ENCODE measurements around the gene PDCD5. TPM values are rescaled to one million over a fixed set of nuclear protein-coding genes. Genes with fewer than 3 reads are reported as not detected.
"Not testable (repeated sequence)": the region's sequence is repeated elsewhere in the genome, so short reads cannot be mapped to it uniquely, and the experiment has no call there.

Gene PDCD5
- total RNA-seq, 2 donors from 2014 or later: 92.8 to 106 TPM

- intact Hi-C loops (cut with DNase I): loop anchor here (5.0 to 10.0 kb wide), 2 partner anchors 225 to 283 kb away; partner anchors contain the start of gene ZNF507
- peak; percentile 51 for DNase-seq (ENCODE audit: low spot score)
Measured at GRCh38 chr19:32570081-32570785, 10.8 kb upstream of the PDCD5 start.

GRCh38 chr19:32571471-32572075 is 9.4 kb upstream of the PDCD5 start:
- DNase-seq (ENCODE audit: low spot score); H3K36me3 ChIP-seq; H3K4me3 ChIP-seq; H3K27me3 ChIP-seq (replicated peaks; ENCODE audit: insufficient read depth); H3K9me3 ChIP-seq; H3K4me1 ChIP-seq (replicated peaks); H3K27ac ChIP-seq: not testable (repeated sequence)
- 79% methylated on average over 7 of the region's 36 CpGs for WGBS
- intact Hi-C loops (cut with DNase I): loop anchor here (5.0 to 10.0 kb wide), 2 partner anchors 227 to 284 kb away; partner anchors contain the start of gene ZNF507

More at GRCh38 chr19:32570081-32570785, 10.8 kb upstream of the PDCD5 start:
- no peaks in the 10 kb centered on the region for H3K9me3 ChIP-seq
- no peaks in the 10 kb centered on the region for H3K4me1 ChIP-seq (replicated peaks)
- 17% methylated on average over 15 of the region's 15 CpGs for WGBS
- peak in 3 of 4 experiments; percentile 52 to 61 (median 58) for TF ChIP-seq CTCF (IDR thresholded peaks at IDR 0.05)
- no peak for TF ChIP-seq POLR2A (IDR thresholded peaks at IDR 0.05)
- TF ChIP-seq POLR2AphosphoS5 (IDR thresholded peaks at IDR 0.05): no peak
- no peaks in the 10 kb centered on the region for H3K27me3 ChIP-seq (replicated peaks; ENCODE audit: insufficient read depth)
- no peak overlapping the region for H3K27ac ChIP-seq
- no peaks in the 10 kb centered on the region for H3K36me3 ChIP-seq
- no peak overlapping the region for H3K4me3 ChIP-seq

GRCh38 chr19:32572700-32573491 is 8.1 kb upstream of the PDCD5 start:
- H3K4me3 ChIP-seq; H3K4me1 ChIP-seq (replicated peaks); H3K9me3 ChIP-seq; H3K27ac ChIP-seq; DNase-seq (ENCODE audit: low spot score); H3K36me3 ChIP-seq; H3K27me3 ChIP-seq (replicated peaks; ENCODE audit: insufficient read depth): not testable (repeated sequence)
- WGBS: 78% methylated on average over 21 of the region's 21 CpGs
- intact Hi-C loops (cut with DNase I): loop anchor here (5.0 to 10.0 kb wide), 2 partner anchors 228 to 286 kb away; partner anchors contain the start of gene ZNF507

GRCh38 chr19:32573492-32573794 is 7.5 kb upstream of the PDCD5 start:
- no peak for DNase-seq (ENCODE audit: low spot score)
- Histone ChIP-seq H3K9me3 (no peaks in the 10 kb centered on the region), H3K4me3 (no peak overlapping the region), H3K27ac (no peak overlapping the region), H3K4me1 (replicated peaks) (no peaks in the 10 kb centered on the region), H3K36me3 (no peaks in the 10 kb centered on the region), H3K27me3 (replicated peaks; ENCODE audit: insufficient read depth) (no peaks in the 10 kb centered on the region)
- TF ChIP-seq CTCF (IDR thresholded peaks at IDR 0.05) (no peak), POLR2A (IDR thresholded peaks at IDR 0.05) (no peak), POLR2AphosphoS5 (IDR thresholded peaks at IDR 0.05) (no peak)
- WGBS: 50% methylated on average over 3 of the region's 3 CpGs
- intact Hi-C loops (cut with DNase I): loop anchor here (5.0 to 10.0 kb wide), 2 partner anchors 229 to 286 kb away; partner anchors contain the start of gene ZNF507

GRCh38 chr19:32576790-32577189 is 4.2 kb upstream of the PDCD5 start:
- intact Hi-C loops (cut with DNase I): loop anchor here (10.0 kb wide), 1 partner anchor 232 kb away; the partner anchor contains the start of gene ZNF507
- Histone ChIP-seq H3K27ac (no peak overlapping the region), H3K36me3 (no peaks in the 10 kb centered on the region), H3K4me1 (replicated peaks) (no peaks in the 10 kb centered on the region), H3K9me3 (no peaks in the 10 kb centered on the region), H3K27me3 (replicated peaks; ENCODE audit: insufficient read depth) (no peaks in the 10 kb centered on the region), H3K4me3 (no peak overlapping the region)
- 94% methylated on average over 1 of the region's 1 CpG for WGBS
- DNase-seq (ENCODE audit: low spot score): no peak
- no peak for TF ChIP-seq POLR2AphosphoS5 (IDR thresholded peaks at IDR 0.05)
- TF ChIP-seq POLR2A (IDR thresholded peaks at IDR 0.05): no peak
- no peak for TF ChIP-seq CTCF (IDR thresholded peaks at IDR 0.05)

All from prostate gland (tissue), 2 donors.